Stomach smooth muscle (tissue), 2 donors: ENCODE results near the gene BRAF.
"Not testable (repeated sequence)": the region's sequence is repeated elsewhere in the genome, so short reads cannot be mapped to it uniquely, and the experiment has no call there.

Experiments
- H3K27ac ChIP-seq: one replicate; pipeline ENCODE4 v1.7.0; 2013; ENCODE audit warnings: mild to moderate bottlenecking, low read length, inconsistent platforms
- H3K27me3 ChIP-seq, 2 donors: one replicate each; pipeline ENCODE4 v1.7.0; 2013; ENCODE audit warnings: low read length in 2 of 2; ENCODE audit not compliant: insufficient read depth in 2 of 2, control insufficient read depth in 1 of 2
- H3K36me3 ChIP-seq, 2 donors: one replicate each; pipeline ENCODE4 v1.7.0; 2013; ENCODE audit warnings: low read length in 2 of 2; ENCODE audit not compliant: control insufficient read depth in 2 of 2, insufficient read depth in 2 of 2
- H3K4me1 ChIP-seq: one replicate; pipeline ENCODE4 v1.7.0; 2013; ENCODE audit warnings: low read length; ENCODE audit not compliant: control insufficient read depth, insufficient read depth
- H3K4me3 ChIP-seq, 2 donors: one replicate each; pipeline ENCODE4 v1.7.0; 2013; ENCODE audit warnings: low read length in 2 of 2
- H3K9ac ChIP-seq, 2 donors: one replicate each; pipeline ENCODE4 v1.7.0; 2013; ENCODE audit warnings: low read length in 2 of 2, mild to moderate bottlenecking in 1 of 2
- H3K9me3 ChIP-seq, 2 donors: one replicate each; pipeline ENCODE4 v1.7.0; 2013; ENCODE audit warnings: low read length in 2 of 2; ENCODE audit not compliant: control insufficient read depth in 2 of 2
- donor health status: healthy.
- donor health status: Pancreatic carcinoma.

Gene BRAF

GRCh38 chr7:140841166-140841715 lies 83.5 kb downstream of the BRAF start:
- no peaks in the 10 kb centered on the region for H3K27me3 ChIP-seq
- no peak overlapping the region for H3K9ac ChIP-seq
- no peaks in the 10 kb centered on the region for H3K36me3 ChIP-seq
- H3K4me3 ChIP-seq = no peak overlapping the region
- no peak overlapping the region for H3K27ac ChIP-seq
- H3K4me1 ChIP-seq = no peaks in the 10 kb centered on the region
- no peaks in the 10 kb centered on the region for H3K9me3 ChIP-seq

GRCh38 chr7:140831724-140832123 lies 93.0 kb downstream of the BRAF start:
- H3K4me3 ChIP-seq = no peak overlapping the region
- H3K4me1 ChIP-seq = no peaks in the 10 kb centered on the region
- H3K9ac ChIP-seq = no peak overlapping the region
- peaks cover 3 to 13% of the 10 kb centered on the region in 2 donors for H3K36me3 ChIP-seq
- no peaks in the 10 kb centered on the region for H3K9me3 ChIP-seq
- no peak overlapping the region for H3K27ac ChIP-seq
- H3K27me3 ChIP-seq = no peaks in the 10 kb centered on the region

GRCh38 chr7:140829720-140830119 lies 95.0 kb downstream of the BRAF start:
- Histone ChIP-seq H3K4me3 (no peak overlapping the region), H3K9me3 (no peaks in the 10 kb centered on the region), H3K27ac (no peak overlapping the region), H3K9ac (no peak overlapping the region), H3K36me3 (peaks cover 3 to 13% of the 10 kb centered on the region in 2 donors), H3K27me3 (no peaks in the 10 kb centered on the region), H3K4me1 (no peaks in the 10 kb centered on the region)

GRCh38 chr7:140828741-140829140 lies 96.0 kb downstream of the BRAF start:
- Histone ChIP-seq H3K36me3 (peaks cover 3 to 13% of the 10 kb centered on the region in 2 donors), H3K27ac (no peak overlapping the region), H3K9me3 (no peaks in the 10 kb centered on the region), H3K4me3 (no peak overlapping the region), H3K4me1 (no peaks in the 10 kb centered on the region), H3K27me3 (no peaks in the 10 kb centered on the region), H3K9ac (no peak overlapping the region)

DNA sequence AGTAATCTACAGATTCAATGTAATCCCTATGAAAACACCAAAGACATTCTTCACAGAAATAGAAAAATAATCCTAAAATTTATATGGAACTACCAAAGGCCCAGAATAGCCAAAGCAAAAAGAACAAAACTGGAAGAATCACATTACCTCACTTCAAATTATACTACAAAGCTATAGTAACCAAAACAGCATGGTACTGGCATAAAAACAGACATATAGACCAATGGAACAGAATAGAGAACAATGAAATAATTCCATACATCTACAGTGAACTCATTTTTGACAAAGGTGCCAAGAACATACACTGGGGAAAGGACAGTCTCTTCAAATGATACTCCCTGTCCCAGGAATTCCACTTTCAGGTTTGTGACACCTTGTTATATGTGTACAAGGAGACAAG lies 107.3 kb downstream of the BRAF start:
- H3K4me3 ChIP-seq, H3K9me3 ChIP-seq, H3K27me3 ChIP-seq, H3K27ac ChIP-seq, H3K9ac ChIP-seq, H3K4me1 ChIP-seq, H3K36me3 ChIP-seq: not testable (repeated sequence)

GRCh38 chr7:140810830-140811556 lies 113.7 kb downstream of the BRAF start:
- H3K4me1 ChIP-seq = no peaks in the 10 kb centered on the region
- no peaks in the 10 kb centered on the region for H3K27me3 ChIP-seq
- H3K9me3 ChIP-seq = no peaks in the 10 kb centered on the region
- H3K36me3 ChIP-seq = no peaks in the 10 kb centered on the region
- H3K9ac ChIP-seq = no peak overlapping the region
- H3K4me3 ChIP-seq = no peak overlapping the region
- H3K27ac ChIP-seq = no peak overlapping the region

- H3K27me3 ChIP-seq = no peaks in the 10 kb centered on the region
- H3K9me3 ChIP-seq = no peaks in the 10 kb centered on the region
- H3K27ac ChIP-seq = no peak overlapping the region
- H3K9ac ChIP-seq = no peak overlapping the region
- no peaks in the 10 kb centered on the region for H3K36me3 ChIP-seq
- no peak overlapping the region for H3K4me3 ChIP-seq
- H3K4me1 ChIP-seq = no peaks in the 10 kb centered on the region
Measured at GRCh38 chr7:140810385-140810784, 114.3 kb downstream of the BRAF start.

- Histone ChIP-seq H3K4me1 (no peaks in the 10 kb centered on the region), H3K36me3 (peaks cover 14 to 28% of the 10 kb centered on the region in 2 donors), H3K9ac (no peak overlapping the region), H3K4me3 (no peak overlapping the region), H3K27me3 (no peaks in the 10 kb centered on the region), H3K27ac (no peak overlapping the region), H3K9me3 (no peaks in the 10 kb centered on the region)
Measured at GRCh38 chr7:140778975-140779374, 145.8 kb downstream of the BRAF start.

GRCh38 chr7:140778568-140778967 lies 146.2 kb downstream of the BRAF start:
- peaks cover 16 to 27% of the 10 kb centered on the region in 2 donors for H3K36me3 ChIP-seq
- no peak overlapping the region for H3K4me3 ChIP-seq
- no peaks in the 10 kb centered on the region for H3K9me3 ChIP-seq
- no peaks in the 10 kb centered on the region for H3K4me1 ChIP-seq
- H3K9ac ChIP-seq = no peak overlapping the region
- no peaks in the 10 kb centered on the region for H3K27me3 ChIP-seq
- no peak overlapping the region for H3K27ac ChIP-seq

GRCh38 chr7:140774371-140774770 lies 150.4 kb downstream of the BRAF start:
- Histone ChIP-seq H3K9ac (no peak overlapping the region), H3K27me3 (no peaks in the 10 kb centered on the region), H3K36me3 (peaks cover 25 to 31% of the 10 kb centered on the region in 2 donors), H3K9me3 (no peaks in the 10 kb centered on the region), H3K4me1 (no peaks in the 10 kb centered on the region), H3K27ac (no peak overlapping the region), H3K4me3 (no peak overlapping the region)

GRCh38 chr7:140773104-140773503 lies 151.6 kb downstream of the BRAF start:
- Histone ChIP-seq H3K27ac (no peak overlapping the region), H3K4me3 (no peak overlapping the region), H3K4me1 (no peaks in the 10 kb centered on the region), H3K9me3 (no peaks in the 10 kb centered on the region), H3K9ac (no peak overlapping the region), H3K36me3 (peaks cover 22 to 27% of the 10 kb centered on the region in 2 donors), H3K27me3 (no peaks in the 10 kb centered on the region)
